Fibroblast of peridontal ligament (primary cell): ENCODE results near the gene ABCD3.
A peak's percentile ranks its signal among the peaks of the same experiment; 100 is the strongest.
"Not testable (repeated sequence)": the region's sequence is repeated elsewhere in the genome, so short reads cannot be mapped to it uniquely, and the experiment has no call there.

Experiments
- DNase-seq: peaks from one replicate; pipeline ENCODE4 v3.0.0-alpha.2; 2010; ENCODE audit errors: extremely low read depth

ABCD3 gene

DNA sequence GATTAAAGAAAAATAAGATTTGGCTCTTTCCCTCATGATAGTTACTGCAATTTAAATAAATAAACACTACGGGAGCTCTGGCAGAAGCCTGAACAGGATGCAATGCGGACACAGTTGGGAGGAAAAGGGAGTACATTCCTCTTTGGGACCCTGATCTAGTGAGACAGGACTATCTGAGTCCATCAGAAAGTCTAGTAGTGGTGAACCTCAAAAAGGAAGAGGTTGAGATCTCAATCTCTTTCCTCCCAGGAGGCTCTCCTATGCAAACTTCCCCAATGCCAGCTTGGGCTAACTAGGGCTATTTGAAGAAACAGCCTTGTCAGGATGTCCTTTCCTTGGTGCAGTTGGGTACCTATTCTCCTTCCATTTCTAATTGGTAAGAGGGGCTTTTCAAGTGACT lies 4.9 kb upstream of the ABCD3 start:
- no peak for DNase-seq

DNA sequence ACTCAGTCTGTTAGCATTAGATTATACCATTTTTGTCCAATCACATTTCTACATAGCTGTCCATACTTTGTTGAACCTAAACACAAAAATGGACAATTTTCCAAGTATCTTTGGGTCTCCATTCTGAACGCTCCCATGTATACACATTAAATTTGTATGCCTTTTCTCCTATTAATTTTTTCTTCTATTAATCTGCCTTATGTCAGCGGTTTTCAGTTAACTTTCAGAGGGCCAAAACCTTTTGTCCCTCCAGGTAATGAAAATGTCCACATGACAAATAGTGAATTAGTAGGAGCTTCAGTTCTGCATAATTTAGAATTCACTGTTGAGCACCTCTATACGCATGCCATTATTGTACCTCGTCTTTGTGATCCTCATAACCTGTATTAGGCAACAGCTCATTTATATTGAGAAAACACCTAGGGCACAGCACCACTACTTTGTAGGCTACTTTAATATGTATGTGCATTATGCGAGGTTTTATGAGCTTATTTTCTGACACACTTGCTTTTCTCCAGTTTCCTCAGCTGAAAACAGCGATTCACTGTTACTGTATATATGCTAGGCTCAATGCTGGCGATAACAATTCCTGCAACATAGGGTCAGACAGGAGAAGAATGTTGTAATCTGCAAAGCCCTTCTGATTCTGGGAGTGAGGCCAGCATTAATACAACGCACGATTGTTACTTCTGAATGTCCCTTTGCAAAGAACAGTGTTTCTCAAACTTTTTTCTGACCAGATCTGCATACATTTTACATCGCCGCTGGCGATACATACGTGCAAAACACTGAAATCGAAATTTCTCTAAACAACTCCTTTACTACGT lies 1.1 kb upstream of the ABCD3 start:
- DNase-seq = peak; percentile 78

DNA sequence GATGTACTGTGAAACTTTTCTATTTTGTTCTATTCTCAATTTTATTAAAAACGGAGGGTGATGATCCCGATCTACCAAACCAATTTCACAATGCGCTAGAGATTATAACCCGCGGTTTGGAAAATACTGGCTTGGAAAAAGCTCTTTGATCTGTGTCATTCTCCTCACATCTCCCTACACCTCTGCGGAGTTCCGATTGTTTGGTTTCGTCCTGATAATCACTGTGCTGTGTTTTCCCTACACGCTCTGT lies 536 bp upstream of the ABCD3 start:
- no peak for DNase-seq

DNA sequence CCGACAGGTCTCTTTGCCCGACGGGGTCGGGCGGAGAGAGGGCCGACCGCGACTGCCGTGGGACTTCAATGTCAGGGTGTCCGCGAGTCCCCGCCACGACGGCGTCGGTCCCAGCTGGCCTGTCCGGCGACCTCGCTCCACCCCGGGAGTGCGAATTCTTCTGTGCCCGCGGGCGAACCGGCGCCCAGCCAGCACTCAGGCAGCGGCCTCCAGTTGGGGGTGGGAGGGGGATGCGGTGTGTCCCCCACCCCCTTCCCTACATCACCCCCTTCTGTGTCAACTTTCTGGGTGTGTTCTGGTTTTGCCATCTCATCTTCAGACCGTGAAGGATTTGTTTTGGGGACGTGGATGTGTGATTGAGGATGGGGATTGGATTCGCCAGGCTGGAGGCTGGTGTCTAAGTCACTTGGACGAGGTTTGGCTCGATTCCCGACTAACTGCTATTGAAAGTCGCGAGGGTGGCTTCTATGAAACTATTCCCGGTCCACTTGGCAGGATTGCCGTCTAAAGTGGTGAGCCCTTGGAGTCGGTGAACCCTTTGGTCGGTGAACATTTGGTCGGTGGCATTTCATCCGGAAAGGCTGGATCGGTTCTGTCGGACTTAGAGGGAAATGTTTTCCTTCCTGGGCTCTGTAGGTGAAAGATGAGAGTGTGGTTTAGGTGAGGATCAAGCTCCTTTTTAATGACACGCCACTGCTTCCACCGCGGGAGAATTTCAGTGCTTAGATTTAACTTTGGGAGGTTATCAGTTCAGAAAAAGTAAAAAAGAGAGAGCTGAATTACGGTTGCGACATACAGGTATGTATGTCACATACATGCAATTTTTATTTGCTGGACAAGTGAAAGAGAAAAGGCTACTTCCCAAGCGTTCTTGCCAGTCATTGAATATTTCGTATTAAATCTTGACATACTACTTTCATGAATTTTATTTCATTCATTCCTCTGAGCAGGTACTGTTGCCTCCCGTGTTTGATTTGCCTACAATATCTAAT lies 771 bp downstream of the ABCD3 start:
- peak; percentile 42 for DNase-seq

GRCh38 chr1:94422115-94422820 lies 4.1 kb downstream of the ABCD3 start:
- DNase-seq = peak; percentile 15

DNA sequence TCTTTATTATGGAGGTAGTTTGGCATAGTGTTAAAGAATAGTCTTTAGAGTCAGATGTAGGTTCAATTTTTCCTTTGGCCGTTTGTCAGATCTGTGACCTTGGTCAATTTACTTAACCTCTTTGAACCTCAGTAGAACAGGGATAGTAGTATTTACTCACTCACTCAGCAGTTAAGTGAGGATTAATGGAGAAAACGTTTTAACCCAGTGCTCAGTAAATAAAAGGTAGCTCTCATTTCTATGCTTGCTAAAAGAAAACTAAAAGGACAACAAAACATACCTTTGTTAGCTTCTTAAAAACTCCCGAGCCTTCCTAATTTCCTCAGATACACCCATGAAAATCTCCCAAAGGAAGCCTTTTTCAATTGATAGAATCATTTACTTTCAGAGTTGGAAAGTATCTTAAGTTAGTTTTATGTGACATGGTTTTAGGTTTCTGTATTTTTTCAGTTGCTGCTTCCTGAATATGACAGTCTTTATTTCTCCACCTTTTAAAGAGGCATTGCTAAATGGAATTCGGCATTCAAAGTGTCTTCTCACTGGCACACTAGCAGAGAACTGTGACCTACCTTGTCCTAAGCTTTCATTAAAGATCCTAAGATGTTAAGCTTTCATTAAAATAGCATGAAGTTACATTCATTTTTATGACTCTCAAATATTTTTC lies 7.8 kb downstream of the ABCD3 start:
- no peak for DNase-seq

DNA sequence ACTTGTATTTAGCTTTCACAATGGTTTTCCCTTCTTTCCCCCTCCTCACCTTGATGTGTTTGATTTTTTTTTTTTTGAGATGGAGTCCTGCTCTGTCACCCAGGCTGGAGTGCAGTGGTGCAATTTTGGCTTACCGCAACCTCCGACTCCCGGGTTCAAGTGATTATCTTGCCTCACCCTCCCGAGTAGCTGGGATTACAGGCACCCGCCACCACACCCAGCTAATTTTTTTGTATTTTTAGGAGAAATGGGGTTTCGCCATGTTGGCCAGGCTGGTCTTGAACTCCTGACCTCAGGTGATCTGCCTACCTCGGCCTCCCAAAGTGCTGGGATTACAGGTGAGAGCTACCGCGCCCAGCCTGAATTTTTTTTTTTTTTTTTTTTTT lies 8.3 kb downstream of the ABCD3 start:
- DNase-seq = not testable (repeated sequence)

DNA sequence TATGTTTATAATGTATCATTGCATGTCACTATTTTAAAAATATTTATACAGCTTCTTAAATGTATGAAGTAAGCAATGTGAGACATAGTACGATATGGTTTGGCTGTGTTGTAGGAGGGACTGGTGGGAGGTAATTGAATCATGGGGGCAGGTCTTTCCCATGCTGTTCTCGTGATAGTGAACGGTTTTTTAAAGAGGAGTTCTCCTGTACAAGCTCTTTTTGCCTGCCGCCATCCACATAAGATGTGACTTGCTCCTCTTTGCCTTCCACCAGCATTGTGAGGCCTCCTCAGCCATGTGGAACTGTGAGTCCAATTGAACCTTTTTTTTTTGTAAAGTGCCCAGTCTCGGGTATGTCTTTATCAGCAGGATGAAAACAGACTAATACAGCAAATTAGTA lies 10.3 kb downstream of the ABCD3 start:
- DNase-seq = no peak

DNA sequence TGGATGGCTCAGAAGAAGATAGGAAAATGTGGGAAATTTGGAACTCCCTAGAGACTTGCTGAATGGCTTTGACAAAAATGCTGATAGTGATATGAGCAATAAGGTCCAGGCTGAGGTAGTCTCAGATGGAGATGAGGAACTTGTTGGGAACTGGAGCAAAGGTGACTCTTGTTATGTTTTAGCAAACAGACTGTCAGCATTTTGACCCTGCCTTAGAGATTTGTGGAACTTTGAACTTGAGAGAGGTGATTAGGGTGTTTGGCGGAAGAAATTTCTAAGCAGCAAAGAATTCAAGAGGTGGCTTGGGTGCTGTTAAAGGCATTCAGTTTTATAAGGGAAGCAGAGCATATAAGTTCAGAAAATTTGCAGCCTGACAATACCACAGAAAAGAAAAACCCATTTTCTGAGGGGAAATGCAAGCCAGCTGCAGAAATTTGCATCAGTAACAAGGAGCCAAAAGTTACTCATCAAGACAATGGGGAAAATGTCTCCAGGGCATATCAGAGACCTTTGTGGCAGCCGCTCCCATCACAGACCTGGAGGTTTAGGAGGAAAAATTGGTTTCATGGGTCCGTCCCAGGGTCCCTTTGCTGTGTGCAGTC lies 10.8 kb downstream of the ABCD3 start:
- DNase-seq = not testable (repeated sequence)

GRCh38 chr1:94430066-94430465 lies 11.9 kb downstream of the ABCD3 start:
- not testable (repeated sequence) for DNase-seq

DNA sequence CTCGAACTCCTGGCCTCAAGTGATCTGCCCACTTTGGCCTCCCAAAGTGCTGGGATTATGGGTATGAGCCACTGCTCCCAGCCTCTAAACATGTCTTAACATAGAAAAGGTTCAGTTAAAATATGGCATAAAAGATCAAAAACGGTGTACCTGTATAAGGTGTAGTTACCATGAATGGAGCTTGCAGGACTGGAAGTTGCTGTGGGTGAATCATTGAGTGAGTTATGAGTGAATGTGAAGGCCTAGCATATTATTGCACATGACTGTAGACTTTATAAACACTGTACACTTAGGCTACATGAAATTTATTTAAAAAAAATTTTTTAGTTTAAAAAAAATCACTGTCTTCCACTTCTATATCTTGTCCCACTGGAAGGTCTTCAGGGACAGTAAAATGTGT lies 15.7 kb downstream of the ABCD3 start:
- DNase-seq = no peak

GRCh38 chr1:94434365-94435045 lies 16.3 kb downstream of the ABCD3 start:
- no peak for DNase-seq

DNA sequence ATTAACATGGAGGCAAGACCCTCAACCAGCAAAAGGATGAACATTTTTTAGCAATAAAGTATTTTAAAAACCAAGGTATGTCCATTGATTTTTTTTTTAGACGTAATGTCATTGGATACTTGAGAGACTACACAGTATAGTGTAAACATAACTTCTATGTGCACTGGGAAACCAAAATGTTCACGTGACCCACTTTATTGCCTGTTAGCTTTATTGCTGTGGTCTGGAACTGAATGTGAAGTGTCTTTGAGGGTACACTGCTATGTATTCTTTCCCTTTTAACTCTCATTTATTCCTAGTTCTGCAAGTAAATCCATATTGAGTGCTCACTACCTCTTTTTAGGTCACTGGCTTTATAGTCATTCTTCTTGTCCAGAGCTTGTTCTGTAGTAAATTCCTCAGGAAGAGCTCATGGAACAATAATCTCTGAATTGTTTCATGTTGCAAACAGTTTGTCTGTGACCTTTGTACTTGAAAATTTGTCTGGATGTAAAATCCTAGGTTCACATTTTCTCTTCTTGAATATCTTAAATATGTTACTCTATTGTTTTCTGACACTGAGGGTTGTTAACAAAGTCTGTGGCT lies 20.6 kb downstream of the ABCD3 start:
- DNase-seq = peak; percentile 11

- no peak for DNase-seq
Observed at GRCh38 chr1:94440088-94440487, 21.9 kb downstream of the ABCD3 start.

GRCh38 chr1:94443067-94443466 lies 24.9 kb downstream of the ABCD3 start:
- DNase-seq = not testable (repeated sequence)

DNA sequence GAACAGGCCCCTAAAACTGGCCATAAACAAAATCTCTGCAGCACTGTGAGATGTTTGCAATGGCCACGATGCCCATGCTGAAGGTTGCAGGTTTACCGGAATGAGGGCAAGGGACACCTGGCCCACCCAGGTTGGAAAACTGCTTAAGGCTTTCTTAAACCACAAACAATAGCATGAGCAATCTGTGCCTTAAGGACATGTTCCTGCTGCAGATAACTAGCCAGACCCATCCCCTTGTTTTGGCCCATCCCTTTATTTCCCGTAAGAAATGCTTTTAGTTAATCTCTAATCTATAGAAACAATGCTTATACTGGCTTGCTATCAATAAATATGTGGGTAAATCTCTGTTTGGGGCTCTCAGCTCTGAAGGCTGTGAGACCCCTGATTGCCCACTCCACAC lies 26.6 kb downstream of the ABCD3 start:
- DNase-seq = not testable (repeated sequence)

- not testable (repeated sequence) for DNase-seq
Observed at GRCh38 chr1:94445733-94446132, 27.5 kb downstream of the ABCD3 start.

DNA sequence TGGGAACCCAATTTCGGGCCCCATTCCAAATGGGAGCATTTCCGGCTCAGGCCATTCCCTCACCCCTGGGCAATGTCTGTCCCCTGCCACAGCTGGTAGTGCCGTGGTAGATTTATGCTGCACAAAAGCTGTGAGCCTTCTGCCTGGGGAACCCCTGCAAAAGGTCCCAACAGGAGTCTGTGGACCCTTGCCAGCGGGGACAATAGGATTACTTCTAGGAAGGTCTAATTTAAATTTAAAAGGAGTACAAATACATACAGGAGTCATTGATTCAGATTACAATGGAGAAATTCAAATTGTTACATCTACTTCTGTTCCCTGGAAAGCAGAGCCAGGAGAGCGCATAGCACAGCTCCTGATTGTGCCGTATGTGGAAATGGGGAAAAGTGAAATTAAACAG lies 28.0 kb downstream of the ABCD3 start:
- DNase-seq = not testable (repeated sequence)

DNA sequence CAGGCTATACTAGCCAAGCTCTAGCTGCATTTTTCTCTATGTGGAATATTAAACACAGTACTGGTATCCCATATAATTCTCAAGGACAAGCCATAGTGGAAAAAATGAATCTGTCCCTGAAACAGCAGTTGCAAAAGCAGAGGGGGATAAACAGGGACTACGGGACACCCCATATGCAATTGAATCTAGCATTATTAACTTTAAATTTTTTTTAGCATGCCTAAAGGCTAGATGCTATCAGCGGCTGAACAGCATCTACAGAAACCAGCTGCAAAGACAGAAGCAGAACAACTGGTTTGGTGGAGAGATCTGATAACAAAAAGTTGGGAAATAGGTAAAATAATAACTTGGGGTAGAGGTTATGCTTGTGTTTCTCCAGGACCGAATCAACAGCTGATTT lies 30.6 kb downstream of the ABCD3 start:
- DNase-seq = not testable (repeated sequence)

- no peak for DNase-seq
Observed at GRCh38 chr1:94456736-94457135, 38.5 kb downstream of the ABCD3 start.
